HuH-7 (cell line): ENCODE measurements around the gene ABHD8.
A peak's percentile ranks its signal among the peaks of the same experiment; 100 is the strongest.

Source experiments
- DNase-seq: peaks from one replicate; pipeline ENCODE4 v3.0.0; 2011; ENCODE audit warnings: low spot score

The ABHD8 gene

DNA sequence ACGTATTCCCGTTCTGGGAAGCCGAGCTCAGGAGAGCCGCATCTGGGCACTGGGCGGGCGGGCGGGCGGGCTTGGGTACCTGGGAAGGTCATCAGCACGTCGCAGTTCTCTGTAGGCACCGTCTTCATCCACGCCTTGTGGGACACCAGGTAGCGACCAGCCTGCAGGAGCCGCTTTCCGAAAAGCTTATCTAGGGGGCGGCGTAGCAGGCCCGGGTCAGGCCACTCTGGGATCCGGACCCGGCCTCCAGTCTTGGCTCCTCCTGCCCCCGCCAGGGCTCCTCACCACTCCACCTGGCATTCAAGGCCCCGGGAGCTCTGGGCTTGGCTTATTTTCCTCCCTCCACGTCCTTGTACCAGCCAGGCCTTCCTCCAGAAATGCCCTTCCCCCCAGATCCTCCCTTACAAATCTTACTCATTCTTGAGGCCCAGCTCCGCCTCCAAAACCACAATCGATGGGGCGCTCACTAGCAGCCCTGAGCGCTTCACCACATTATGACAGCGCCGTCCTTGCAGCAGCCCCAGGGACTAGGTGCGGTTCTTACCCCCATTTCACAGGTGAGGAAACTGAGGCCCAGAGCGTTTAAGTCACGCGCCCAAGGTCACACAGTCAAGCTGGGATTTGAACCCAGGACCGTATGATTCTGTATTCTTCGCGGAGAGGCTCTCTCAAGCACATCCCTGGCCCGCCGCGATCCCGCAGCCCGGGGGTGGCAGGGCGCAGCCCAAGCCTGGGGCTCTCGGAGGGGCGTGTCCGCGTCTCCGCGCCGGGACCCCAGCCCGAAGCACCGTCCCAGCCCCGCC, 30.6 kb upstream of the ABHD8 start:
- DNase-seq, result no peak

DNA sequence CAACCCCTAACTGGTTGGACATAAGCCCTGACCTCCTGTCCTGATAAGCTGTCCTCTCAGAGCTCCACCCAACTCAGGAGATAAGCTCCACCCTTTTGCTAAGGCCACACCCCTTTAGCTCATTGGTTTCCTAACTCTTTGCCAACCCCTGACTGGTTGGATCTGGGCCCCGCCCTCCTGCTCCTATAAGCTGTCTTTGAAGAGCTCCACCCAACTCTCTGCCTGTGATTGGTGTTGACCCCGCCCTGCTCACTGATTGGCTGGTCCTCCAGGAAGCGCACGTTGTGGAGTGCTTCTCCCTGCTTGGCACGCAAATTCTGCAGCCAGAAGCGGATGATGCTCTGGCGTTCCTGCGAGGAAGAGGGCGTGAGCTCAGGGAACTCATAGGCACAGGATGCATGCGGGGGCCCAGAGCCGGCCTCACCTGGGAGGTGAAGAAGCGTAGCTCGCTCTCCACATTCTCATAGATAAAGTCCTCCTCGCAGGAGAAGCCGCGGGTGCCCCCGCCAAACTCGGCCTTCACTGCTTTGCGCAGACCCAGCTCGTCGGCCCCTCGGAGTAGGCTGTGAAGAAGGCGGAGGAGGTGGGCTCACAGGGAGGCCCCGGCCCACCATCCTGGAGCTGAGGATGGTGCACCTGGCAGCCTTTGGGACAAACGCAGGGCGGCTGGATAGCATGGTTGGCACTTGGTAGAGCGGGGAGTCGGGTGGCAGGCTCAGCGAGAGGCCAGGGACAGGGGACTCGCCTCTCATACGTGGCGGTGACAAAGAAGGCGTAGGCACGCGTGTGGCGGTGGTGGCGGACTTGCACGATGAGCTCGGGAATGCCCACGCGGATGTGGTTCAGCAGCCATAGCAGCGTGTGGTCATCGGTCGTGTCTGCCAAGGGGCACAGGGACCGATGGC, 29.7 kb upstream of the ABHD8 start:
- DNase-seq, result peak; percentile 81

DNA sequence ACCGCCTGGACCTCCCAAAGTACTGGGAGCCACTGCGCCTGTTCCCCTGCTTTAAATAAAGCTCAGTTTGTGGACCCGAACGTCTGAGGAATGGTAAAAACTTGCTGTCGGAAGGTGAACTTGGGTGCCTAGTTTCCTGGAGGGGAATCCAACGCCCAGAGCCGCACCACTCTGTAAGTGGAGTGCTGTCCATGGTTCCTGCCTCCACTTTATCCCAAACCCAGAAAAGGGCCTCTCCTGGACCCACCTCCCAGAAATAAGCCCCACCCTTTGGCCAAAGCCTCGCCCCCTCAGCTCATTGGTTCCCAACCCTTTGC, 29.1 kb upstream of the ABHD8 start:
- DNase-seq, result no peak

DNA sequence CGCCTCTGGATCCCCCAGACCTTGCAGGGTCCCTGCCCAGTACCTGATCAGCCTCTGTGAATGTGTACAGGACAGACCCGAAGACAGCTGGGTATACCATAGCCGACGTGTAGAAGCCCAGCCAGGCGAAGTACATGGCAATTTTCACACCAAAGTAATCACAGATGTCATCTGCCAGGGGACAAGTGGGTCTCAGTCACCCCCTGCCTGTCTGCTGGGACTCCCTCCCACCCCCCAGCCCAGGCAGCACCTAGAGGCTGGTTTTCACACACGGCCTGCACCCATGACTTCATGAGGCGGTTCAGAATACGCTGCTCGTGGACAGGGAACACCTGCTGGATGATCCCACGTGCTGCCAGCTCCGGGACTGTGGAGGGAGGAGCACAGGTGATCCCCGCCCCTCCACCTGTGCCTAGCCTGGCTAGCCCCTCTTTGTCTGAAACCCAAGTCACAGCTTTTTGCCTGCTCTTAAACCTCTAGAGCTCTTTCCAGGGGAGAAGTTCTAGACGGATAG, 27.9 kb upstream of the ABHD8 start:
- DNase-seq, result no peak

DNA sequence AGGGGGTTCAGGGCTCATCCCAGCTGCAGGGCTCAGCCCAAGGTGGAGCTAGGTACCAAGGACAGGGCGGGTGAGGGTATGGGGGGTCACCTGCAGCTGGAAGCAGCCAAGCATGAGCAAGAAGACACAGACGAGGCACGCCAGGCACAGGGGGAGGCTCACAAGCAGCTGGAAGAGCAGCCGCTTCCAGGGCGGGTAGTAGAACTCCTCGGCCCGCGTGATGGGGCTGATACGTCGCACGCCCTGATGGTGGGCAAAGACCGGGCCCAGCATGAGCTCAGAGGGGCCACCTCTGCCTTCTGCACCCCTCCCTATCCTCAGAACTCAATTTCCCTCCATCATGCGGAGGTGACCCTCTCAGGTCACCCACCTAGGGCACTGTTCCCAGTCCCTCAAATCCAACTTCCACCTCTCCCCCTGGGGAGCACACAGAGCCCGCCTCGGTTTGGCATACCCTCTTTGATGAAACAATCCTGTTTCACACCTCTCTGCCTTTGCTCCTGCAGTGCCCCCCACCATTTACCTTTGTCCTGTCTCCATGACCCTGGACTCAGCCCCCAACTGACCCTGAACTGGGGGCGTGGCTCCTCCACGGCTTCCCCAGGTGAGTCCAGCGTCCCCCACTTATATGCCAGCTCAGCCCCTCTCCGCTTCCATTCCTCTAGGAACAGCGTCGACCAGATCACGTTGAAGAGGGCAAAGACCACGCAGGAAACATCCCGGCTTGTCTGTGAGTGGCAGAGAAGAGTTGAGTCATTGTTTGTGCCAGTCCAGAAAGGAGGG, 27.2 kb upstream of the ABHD8 start:
- no peak for DNase-seq

DNA sequence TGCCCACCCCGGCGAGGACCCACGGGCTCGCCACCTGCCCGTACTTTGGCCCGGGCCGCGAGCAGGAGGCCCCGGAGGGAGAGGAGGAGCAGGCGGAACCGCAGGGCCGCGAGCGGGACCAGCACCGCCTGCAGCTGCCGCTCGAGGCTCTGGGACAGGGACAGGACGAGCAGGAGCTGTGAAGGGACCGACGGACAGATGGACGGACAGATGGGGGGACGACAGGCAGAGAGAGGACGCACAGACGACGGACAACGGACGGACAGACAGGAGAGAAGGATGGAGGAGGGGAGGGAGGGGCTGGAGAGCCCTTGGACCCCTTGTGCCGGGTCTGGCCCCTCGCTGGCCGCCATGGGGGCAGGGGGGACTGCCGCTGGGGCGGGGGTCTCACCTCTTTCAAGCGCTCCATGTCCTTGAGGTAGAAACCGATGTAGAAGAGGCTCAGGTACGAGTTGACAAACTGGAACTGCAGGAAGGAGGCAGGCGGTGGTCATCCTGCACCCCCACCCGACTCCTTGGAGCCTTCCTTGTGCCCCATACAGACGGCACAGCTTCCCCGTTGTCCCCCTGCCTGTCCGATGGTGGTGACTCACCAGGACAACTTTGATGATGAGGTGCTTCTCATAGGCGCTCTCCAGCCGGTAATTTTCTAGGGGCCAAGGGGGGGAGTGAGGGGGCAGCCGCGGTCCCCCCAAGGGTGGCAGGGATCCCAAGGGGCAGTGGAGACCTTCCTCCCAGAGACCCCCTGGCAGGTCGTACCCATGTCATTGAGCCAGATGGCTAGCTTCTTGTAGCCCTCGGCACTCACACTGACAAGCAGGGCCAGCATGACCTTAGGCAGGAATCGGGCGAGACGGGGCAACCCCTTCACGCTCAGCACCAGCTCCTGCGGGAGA, 26.4 kb upstream of the ABHD8 start:
- DNase-seq, result no peak

DNA sequence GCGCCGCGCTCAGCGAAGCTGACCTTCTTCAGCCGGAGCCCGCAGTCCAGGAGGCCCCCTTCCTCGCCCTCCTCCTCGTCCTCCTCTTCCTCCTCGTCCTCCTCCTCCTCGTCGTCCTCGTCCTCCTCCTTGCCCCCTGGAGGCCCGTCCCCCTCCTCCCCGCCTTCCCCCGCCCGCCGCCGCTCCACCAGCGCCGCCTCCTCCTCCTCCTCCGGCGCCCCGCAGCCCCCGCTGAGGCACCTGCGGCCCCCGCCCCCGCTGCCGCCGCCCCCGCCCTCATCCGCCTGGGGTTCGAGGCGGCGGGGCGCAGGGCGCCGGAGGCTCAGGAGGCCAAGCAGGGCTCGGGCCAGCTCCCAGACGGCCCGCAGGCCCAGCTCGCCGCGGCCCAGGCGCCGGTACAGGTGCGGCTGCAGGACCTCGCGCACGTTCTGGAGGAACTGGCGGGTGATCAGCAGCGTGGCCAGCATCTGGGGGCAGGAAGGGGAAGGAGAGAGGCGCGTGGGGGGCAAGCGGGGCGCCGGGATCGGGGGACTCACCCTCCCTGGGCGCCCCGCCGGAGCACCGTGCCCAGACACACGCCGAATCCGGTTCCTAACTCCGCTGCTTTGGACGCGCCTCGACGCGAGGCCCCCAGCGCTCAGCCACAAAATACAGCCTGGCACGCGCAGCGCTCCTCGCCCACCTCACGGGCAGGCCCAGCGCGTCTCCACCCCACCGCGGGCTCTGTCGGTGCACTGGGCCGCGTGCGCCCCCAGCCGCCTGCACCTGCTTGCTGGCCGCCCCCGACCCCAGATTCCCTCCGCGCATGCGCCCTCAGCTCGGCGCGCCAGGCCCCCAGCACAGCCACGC, 25.5 kb upstream of the ABHD8 start:
- DNase-seq, result no peak

DNA sequence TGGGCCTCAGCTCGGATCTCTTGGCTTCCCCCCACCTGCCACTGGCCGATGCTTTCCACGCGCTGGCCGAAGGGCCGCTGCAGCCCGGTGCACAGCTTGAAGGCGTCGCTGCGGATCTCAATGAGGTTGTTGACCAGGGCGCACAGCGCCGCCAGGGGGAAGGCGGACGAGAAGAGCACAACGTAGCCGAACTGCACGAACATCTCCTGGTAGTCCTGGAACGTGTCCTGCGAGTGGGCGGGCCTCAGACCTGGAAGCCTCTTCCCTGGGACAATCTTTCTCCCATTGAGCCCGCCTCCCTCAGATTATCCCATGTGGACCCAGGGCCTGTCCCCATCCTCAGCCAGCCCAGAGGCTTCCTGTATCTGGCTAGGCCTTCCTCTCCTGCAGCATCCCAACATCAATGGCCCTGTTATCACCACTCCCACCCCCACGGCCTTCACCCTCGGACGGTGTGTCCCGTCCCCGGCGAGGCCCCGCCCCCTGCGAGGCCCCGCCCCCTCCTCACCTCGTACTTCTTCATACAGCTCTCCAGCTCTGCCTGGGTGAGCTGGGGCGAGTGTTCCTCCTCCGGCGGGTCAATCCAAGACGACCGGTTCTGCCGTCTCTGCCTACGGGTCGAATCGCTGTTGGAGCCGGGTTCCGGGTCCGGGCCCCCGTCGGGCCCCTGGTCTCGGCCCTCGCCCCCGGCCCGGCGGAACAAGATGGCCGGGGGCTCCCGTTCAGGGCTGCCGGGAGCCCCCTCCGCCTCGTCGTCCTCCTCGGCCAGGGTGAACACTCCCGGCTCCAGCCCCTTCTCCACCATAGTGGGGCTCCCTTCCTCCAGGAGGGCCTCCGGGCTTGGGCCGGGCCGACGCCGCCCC, 24.7 kb upstream of the ABHD8 start:
- DNase-seq, result no peak

DNA sequence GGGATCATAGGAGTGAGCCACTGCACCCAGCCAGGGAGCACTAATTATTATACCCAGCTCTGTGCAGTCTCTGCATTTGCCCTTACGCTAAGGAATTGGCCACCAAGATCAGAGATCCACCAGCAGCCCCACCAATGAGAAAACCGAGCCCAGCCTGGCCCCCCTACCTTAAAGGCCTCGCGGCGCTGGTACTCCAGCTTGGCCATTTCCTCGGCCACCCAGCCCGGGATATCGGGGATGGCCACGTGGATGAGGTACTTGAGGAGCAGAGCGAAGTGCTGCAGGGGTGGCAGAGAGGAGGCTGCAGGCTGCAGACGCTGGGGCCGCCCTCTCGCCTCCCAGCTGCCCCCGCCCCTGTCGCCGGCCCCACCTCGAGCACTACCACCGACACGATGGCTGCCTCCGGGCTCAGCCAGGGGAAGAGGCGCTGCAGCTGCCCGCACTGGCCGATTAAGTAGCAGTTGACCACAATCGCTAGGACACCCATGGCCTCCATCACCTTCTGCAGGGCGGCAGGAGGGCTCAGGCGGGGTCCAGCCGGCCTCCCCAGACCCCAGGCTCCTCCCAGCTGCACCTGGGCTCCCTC, 23.9 kb upstream of the ABHD8 start:
- no peak for DNase-seq

DNA sequence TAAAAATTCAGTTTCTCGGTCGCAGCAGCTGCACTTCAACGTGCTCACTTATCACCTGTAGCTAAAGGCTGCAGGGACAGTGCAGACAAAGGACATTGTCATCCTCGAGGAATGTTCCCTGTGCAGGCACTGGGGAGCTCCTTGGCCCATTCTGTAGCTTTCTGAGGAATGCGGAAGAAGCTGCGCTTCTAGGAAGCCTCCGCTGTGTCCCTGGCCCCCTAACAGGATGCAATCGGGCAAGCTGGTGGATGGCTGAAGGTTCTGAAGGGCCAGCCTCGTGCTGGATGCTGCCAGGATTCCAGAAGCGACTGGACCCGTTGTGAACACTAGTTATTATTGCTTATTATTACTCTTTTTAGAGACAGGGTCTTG, 23.4 kb upstream of the ABHD8 start:
- DNase-seq, result no peak

DNA sequence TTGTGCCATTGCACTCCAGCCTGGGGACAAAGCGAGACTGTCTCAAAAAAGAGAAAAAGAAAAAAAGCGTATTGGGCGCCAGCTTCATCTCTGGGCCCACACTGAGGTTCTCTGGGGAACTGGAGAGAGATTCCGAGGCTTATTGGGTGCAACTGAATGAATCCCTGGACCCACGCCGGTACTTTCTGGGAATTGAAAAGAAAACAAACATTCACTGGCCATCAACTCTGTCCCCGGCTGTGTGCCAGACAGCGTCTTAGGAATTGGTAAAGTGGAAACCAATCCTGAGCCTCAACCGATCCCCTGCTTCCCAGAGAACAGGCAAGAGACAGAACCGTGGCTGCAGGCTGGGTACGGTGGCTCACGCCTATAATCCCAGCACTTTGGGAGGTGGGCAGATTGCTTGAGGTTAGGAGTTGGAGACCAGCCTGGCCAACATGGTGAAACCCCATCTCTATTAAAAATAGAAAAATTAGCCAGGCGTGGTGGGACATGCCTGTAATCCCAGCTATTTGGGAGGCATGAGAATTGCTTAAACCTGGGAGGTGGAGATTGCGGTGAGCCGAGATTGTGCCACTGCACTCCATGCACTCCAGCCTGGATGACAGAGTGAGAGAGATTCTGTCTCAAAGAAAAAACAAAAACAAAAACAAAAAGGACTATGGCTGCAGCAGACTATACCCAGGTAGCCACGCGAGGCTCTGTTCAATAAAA, 22.8 kb upstream of the ABHD8 start:
- no peak for DNase-seq

DNA sequence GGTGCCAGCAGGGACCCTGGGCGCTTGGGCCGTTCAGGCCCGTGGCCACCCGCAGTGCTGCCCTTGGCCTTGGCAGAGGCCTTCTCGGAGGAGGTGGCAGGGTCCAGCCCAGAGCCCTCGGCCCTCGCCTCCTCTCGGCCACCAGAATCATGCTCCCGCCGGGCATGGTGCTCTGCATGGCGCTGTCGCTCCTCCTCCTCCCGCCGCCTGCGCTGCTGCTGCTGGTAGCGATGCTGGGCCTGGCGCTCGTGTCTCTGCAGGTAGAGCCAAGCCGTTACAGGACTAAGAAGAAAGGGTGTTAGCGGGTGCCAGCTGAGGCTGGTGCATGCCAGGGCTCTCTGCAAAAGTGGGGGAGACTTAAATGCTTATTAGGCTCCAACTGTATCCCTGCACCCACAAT, 21.9 kb upstream of the ABHD8 start:
- no peak for DNase-seq

DNA sequence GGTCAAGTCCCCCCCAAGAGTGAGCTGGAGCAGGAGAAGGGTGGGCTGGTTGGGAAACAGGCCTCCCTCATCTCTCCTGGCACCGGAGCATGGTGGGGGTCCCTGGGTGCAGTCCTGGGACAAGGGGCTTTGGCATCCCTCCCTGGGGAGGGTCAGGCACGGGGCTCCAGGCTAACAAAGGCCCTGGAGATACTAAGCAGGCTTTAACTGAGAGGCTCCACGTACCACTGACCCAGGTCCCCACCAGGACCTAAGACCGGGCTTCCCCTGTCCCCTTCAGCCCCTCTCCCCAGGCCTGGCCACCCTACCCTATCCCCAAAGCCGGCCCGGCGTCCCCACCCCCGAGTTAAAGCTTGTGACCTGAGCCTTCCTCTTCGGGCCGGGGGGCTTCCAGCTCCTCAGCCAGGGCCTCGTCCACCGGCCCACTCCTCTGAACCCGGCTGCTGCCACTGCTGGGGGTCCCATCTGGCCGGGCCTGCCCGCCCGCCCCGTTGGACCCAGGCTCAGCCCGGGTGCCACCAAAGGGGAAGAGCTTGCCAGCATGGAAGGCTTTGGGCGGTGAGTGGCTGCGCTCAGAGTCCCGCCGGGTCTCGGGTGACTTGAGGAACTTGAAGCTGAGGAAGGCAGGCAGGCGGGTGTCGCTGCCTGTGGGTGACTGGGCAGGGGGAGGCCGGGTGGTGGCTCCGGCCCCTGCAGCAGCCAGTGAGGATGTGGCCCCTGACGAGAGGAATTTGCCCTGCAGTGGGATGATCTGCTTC, 21.3 kb upstream of the ABHD8 start:
- no peak for DNase-seq

DNA sequence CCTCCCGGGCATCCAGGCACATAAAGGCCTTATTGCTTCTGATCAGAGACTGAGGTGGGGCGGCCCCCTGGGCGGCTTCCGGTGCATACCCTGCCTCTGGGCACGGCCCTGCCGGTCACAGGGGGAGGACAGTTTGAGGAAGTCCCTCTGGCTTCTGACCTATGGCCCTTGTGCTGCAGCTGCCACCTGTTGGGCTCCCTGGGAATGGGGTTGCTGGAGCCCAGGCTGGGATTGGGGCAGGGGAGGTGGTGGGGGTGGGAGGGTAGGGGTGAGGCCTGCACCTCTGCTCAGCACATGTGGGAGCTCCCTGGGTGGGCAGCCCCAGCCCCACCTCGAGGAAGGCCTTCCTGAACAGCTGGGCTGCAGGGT, 20.7 kb upstream of the ABHD8 start:
- DNase-seq, result no peak

DNA sequence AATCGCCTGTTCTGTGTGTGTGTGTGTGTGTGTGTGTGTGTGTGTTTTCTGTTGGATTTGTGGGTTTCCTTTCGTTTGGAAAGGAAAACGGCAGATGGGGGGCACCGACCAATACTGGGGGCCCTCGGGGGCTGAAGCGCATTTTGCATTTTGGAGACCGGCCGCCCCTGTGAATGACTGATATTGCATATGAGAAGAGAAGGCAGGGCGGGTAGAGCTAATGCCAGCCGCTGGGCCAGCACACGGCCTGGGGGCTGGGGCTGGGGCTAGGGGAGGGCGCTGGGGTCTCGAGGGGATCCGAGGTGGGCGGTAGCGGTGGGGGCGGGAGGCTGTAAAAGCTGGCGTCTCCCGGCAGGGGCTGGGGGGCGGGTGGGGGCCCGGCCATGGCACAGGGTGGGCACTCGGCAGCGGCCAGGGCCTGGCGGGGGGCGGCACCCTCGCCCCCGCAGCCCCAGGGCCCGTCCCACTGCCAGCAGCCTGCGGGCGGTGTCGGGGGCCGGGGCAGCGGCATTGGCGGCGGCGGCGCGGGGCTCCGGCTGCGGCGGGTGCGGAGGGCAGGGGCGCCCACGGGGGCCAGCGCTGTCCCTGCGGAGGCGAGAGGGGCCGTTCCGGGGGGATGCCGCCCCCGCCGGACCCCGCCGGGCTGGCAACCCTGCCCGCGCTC, 20.2 kb upstream of the ABHD8 start:
- DNase-seq, result no peak

DNA sequence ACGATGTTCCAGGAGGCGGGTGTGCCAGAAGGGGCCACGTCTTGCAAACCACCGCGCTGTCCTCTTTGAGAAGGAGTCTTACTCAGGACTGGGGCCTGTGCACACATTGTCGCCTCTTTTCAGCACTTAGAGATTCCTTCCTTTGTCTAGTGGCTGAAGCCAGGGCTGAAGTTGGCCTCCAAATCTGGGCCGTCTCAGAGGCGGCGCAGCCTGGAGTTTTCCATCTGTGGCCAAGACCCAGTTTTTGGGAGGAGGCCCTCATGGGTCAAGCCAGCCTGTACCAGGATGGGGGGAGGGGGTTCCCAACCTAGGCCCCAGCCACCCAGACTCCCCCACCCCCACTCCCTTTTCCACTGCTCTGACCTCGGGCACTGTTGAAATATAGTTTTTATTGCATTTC, 19.6 kb upstream of the ABHD8 start:
- DNase-seq, result no peak
